Muscle layer of duodenum (tissue), 2 donors: ENCODE results near the gene TM2D1.

ENCODE experiments used
- H3K27ac ChIP-seq: one replicate; pipeline ENCODE4 v1.7.0; 2013; ENCODE audit warnings: mild to moderate bottlenecking, low read length
- H3K27me3 ChIP-seq: one replicate; pipeline ENCODE4 v1.7.0; 2013; ENCODE audit warnings: low read depth, mild to moderate bottlenecking, control low read depth, low read length
- H3K36me3 ChIP-seq, 2 donors: one replicate each; pipeline ENCODE4 v1.7.0; 2013; ENCODE audit warnings: low read length in 2 of 2, control low read depth in 1 of 2, mild to moderate bottlenecking in 1 of 2; ENCODE audit not compliant: insufficient read depth in 2 of 2, control insufficient read depth in 1 of 2
- H3K4me1 ChIP-seq, 2 donors: one replicate each; pipeline ENCODE4 v1.7.0; 2013; ENCODE audit warnings: low read length in 2 of 2, mild to moderate bottlenecking in 2 of 2, control low read depth in 1 of 2, moderate library complexity in 1 of 2; ENCODE audit not compliant: insufficient read depth in 2 of 2, control insufficient read depth in 1 of 2
- H3K4me3 ChIP-seq, 2 donors: one replicate each; pipeline ENCODE4 v1.7.0; 2013; ENCODE audit warnings: low read length in 2 of 2, low read depth in 1 of 2, mild to moderate bottlenecking in 1 of 2
- H3K9me3 ChIP-seq, 2 donors: one replicate each; pipeline ENCODE4 v1.7.0; 2013; ENCODE audit warnings: low read length in 2 of 2, control low read depth in 1 of 2, mild to moderate bottlenecking in 1 of 2; ENCODE audit not compliant: control insufficient read depth in 1 of 2
- donor health status: healthy.

Gene TM2D1

DNA sequence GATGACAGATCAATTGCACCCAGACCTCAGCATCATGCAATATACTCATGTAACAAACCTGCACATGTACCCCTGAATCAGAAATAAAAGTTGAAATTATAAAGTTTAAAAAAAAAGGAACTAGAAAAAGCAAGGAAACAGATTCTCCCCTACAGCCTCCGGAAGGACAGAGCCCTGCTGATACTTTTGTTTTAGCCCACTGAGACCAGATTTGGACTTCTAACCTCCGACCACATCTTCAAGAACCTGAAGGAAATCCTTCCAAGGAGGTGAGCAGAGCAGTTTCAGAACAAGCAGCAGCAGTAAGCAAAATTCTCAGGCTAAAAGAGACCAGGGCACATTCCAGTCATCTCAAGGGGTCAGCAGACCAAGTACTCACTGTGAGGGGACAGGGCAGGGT, 54.5 kb downstream of the TM2D1 start:
- H3K9me3 ChIP-seq: no peaks in the 10 kb centered on the region
- no peak overlapping the region for H3K4me3 ChIP-seq
- H3K27me3 ChIP-seq: no peaks in the 10 kb centered on the region
- H3K4me1 ChIP-seq: no peaks in the 10 kb centered on the region
- no peaks in the 10 kb centered on the region for H3K36me3 ChIP-seq
- H3K27ac ChIP-seq: no peak overlapping the region

DNA sequence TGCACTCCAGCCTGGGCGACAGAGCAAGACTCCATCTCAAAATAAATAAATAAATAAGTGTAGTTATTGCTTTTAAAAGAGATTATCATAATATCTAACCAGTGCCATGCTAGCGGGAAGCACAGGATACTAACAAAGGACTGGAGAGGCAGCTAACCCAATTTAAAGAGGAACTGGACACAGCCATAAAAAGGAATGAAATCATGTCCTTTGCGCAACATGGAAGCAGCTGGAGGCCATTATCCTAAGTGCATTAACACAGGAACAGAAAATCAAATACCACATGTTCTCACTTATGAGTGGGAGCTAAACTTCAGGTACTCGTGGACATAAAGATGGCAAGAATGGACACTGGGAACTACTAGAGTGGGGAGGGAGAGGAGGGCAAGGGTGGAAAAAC, 54.9 kb downstream of the TM2D1 start:
- no peaks in the 10 kb centered on the region for H3K4me1 ChIP-seq
- H3K36me3 ChIP-seq: no peaks in the 10 kb centered on the region
- H3K9me3 ChIP-seq: no peaks in the 10 kb centered on the region
- H3K4me3 ChIP-seq: no peak overlapping the region
- H3K27me3 ChIP-seq: no peaks in the 10 kb centered on the region
- H3K27ac ChIP-seq: no peak overlapping the region

DNA sequence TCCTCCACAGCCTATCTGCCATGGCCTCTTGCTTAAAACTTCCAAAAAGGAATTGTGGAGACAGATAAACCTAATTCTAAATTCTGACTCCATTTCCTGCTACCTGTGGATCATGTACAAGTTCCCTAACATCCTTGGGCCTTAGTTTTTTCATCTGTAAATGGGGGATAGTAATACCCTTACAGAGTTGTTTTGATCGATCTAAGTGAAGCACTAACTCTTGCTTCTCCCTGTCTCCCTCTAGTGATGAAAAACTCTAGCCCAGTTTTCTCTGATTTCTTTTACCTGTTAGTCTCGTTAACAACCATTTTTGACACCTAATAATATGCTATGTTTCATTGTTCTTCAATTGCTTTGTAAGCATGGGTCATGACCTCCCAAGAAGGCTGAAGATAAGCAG, 65.9 kb downstream of the TM2D1 start:
- Histone ChIP-seq H3K4me3 (no peak overlapping the region), H3K36me3 (no peaks in the 10 kb centered on the region)

DNA sequence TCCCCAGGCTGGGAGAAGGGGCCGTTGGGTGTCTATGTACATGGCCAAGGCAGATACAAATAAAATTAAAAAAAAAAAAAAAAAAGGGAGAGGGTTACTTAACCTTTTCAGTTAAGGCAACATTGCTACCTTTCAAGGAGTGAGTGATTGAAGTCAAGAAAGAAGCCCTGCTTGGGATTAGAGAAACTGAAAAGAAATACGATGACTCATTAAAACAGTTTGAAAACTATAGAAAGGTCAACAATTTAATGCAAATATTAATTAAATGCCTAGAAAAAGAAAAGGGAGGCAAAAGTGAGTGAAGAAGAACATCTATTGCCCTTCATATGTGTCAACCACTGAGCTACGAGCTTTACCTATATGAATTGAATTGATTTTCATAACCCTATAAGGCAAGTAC, 69.5 kb downstream of the TM2D1 start:
- H3K4me1 ChIP-seq: no peaks in the 10 kb centered on the region
- no peaks in the 10 kb centered on the region for H3K27me3 ChIP-seq
- H3K4me3 ChIP-seq: no peak overlapping the region
- H3K36me3 ChIP-seq: no peaks in the 10 kb centered on the region
- H3K9me3 ChIP-seq: no peaks in the 10 kb centered on the region
- no peak overlapping the region for H3K27ac ChIP-seq

More for the DNA sequence above, 65.9 kb downstream of the TM2D1 start:
- Histone ChIP-seq H3K9me3 (no peaks in the 10 kb centered on the region), H3K27me3 (no peaks in the 10 kb centered on the region), H3K27ac (no peak overlapping the region), H3K4me1 (no peaks in the 10 kb centered on the region)

DNA sequence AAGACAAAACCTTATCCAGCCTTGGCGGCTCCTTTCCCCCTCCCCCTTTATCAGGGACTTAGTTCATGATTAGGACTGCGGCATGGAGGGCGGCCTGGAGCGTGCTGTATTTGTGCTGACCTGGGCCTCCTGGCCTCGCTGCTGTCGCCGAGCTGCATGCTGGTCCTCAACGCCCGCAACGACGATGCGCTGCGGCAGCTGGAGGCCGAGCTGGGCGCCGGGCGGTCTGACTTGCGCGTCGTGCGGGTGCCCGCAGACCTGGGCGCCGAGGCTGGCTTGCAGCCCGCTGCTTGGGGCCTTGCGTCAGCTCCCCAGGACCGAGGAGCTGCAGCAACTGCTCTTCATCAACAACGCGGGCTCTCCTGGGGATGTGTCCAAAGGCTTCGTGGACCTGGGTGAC, 70.9 kb downstream of the TM2D1 start:
- H3K4me1 ChIP-seq: no peaks in the 10 kb centered on the region
- H3K4me3 ChIP-seq: no peak overlapping the region
- no peaks in the 10 kb centered on the region for H3K27me3 ChIP-seq
- no peak overlapping the region for H3K27ac ChIP-seq
- H3K9me3 ChIP-seq: no peaks in the 10 kb centered on the region
- H3K36me3 ChIP-seq: no peaks in the 10 kb centered on the region

DNA sequence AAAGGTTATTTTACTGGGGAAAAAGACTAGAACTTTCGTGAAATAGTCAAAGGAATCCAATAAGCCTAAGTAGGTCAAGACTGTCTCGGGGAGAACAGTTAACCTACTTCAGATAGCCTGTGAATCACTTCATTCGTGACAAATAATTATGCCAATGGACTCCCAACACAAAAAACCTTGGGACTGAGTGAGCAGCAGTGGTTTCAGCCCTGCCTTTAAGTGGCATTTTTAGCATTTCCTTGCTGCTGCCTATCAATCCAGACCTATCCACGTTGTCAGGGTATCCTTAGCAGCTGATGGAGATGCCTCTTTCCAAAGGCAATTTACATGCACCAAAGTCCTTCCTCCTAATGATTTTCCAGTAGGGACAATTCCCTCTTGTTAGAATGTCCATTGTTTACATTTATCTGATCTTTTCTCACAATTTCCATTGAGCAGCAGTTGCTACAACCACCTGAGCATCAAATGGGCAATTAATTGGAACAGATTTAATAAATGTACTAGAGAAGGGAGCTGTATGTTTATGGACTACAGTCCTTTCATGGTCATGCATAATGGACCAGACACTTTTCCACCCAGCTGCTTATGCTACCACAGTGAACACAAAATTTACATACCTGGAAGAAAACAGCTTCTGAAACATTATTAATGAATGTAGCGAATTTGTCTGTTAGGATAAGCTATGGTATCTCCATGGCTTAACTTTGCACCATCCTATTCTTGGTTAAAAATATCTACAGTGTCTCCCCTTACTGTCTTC, 75.8 kb downstream of the TM2D1 start:
- H3K27me3 ChIP-seq: no peaks in the 10 kb centered on the region
- no peaks in the 10 kb centered on the region for H3K4me1 ChIP-seq
- no peak overlapping the region for H3K27ac ChIP-seq
- H3K36me3 ChIP-seq: no peaks in the 10 kb centered on the region
- H3K4me3 ChIP-seq: no peak overlapping the region
- H3K9me3 ChIP-seq: no peaks in the 10 kb centered on the region

DNA sequence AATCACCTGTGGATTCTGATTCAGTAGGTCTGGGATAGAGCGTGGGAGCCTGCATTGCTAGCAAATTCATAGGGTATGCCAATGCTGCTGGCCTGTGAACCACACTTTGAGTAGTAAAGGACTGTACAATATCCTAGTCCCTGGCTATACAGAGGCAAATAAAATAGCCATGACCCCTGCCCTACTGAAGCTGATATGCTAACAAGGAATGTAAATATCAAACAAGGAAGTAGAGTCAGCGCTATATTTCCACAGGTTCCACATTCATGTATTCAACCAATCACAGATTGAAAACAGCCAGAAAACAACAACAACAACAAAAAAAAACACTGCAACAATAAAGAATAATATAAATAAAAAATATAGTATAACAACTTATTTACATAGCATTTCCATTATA, 77.8 kb downstream of the TM2D1 start:
- H3K4me3 ChIP-seq: no peak overlapping the region
- no peaks in the 10 kb centered on the region for H3K9me3 ChIP-seq
- H3K27me3 ChIP-seq: no peaks in the 10 kb centered on the region
- no peaks in the 10 kb centered on the region for H3K36me3 ChIP-seq
- H3K27ac ChIP-seq: no peak overlapping the region
- H3K4me1 ChIP-seq: peaks cover 0 to 6% of the 10 kb centered on the region in 2 donors

DNA sequence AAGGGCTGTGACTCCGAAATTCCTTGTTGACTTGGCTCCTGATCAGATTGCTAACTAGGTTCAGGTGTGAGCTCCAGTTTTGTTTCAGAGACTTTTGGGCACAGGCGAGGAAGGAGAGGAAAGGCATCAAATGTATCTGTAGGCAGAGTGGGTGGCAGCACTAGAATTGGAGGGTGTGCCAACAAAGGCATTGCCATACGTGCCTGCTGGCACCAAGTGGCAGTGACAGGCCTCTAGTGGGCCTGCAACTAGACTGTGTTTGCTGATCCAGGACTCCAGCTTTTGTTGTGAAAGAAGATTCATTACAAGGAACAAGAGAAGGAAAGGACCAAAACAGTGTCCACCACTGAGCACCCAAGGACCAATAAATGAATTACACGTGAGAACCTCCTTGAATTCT, 79.5 kb downstream of the TM2D1 start:
- peaks cover 0 to 14% of the 10 kb centered on the region in 2 donors for H3K4me1 ChIP-seq
- H3K36me3 ChIP-seq: no peaks in the 10 kb centered on the region
- H3K27me3 ChIP-seq: no peaks in the 10 kb centered on the region
- H3K9me3 ChIP-seq: no peaks in the 10 kb centered on the region
- no peak overlapping the region for H3K4me3 ChIP-seq
- no peak overlapping the region for H3K27ac ChIP-seq

DNA sequence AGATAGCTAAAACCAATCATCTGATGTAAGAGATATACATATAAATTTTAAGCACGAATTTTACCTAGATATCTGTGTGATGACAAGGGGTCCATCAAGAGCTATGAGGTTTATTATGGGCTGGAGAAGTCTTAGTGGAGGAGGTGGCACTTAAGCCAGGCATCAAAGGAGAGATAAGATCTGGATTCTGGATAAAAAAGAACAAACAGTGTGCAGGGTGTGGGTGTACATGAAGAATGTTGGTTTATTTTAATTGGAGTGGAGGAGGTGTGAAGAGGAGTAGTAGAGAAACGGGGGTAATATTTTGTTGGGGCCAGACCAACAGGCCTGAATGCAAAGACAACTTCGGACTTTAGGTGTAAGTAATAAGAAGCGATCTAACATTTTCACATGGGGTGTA, 80.6 kb downstream of the TM2D1 start:
- Histone ChIP-seq H3K9me3 (no peaks in the 10 kb centered on the region), H3K36me3 (no peaks in the 10 kb centered on the region), H3K27ac (no peak overlapping the region), H3K27me3 (no peaks in the 10 kb centered on the region), H3K4me1 (peaks cover 0 to 21% of the 10 kb centered on the region in 2 donors), H3K4me3 (no peak overlapping the region)

DNA sequence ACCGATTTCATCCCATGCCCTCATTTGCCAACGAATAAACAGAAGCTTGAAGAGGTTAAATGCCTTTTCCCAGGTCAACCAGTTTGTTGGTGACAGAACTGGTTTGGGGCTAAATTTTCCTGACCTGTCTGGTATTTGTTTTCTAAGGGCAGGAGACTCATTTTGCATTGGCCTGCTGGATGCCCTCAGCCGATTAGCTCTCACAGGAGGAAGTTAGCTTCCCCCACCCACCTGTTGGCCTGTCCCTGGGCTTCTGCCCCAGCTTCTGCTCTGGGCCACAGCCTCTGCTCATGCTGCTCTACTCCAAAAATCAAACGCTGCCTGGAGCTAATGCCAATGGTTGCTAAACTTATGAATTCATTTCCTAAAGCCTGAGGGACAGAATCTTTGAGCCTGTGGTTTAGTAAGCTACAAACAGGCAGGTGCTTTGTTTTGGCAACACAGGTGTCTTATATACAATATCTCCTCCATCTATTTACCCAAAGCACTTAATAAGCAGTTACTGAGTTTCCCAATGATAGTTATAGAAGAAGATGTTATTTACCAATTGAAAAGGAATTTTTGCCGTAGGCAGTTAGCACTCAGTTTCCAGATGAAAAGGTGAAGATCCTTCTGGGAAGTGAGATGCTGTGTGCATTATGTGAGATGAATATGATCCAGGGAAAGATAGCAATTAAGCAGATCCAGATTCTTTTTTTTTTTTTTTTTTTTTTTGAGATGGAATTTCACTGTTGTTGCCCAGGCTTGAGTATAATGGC, 82.3 kb downstream of the TM2D1 start:
- Histone ChIP-seq H3K9me3 (no peaks in the 10 kb centered on the region), H3K27ac (no peak overlapping the region), H3K36me3 (no peaks in the 10 kb centered on the region), H3K27me3 (no peaks in the 10 kb centered on the region), H3K4me3 (no peak overlapping the region), H3K4me1 (peaks cover 0 to 27% of the 10 kb centered on the region in 2 donors)

DNA sequence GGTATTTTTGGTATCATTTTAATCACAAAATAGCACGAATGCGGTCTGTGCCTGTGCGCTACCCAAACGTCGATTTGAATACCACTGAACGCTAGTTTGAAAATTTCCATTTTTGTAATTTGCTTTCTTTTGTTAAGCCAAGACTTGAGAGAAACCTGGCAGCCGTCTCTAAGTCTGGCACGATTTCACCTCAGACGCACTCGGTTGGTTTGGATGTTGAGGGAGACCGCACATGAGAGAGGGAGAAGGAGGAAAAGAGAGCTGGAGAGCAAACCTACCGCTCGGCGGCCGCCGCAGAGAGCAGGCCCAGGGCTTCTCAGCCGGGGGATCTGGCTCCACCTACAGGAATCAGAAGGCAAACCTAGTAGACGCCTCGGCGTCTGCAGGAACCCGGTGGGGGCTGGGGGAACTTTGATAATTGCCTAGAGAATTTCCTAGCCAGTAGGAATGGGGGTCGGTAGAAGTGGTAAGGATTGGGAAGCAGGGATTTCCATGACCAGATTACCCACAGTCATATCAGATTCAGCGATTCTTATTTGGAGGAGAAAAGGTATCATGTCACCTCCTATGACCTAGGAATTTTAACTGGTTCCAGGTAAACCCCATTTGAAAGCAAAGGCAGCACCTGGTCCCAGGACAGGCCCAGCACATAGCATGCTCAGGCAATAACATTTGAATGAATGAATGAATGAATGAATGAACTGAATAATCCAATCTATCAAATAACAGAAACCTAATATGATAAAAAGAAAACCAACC, 83.2 kb downstream of the TM2D1 start:
- H3K36me3 ChIP-seq: no peaks in the 10 kb centered on the region
- no peaks in the 10 kb centered on the region for H3K9me3 ChIP-seq
- peaks cover 0 to 27% of the 10 kb centered on the region in 2 donors for H3K4me1 ChIP-seq
- H3K4me3 ChIP-seq: peak overlapping the region; percentile 12 to 47
- H3K27ac ChIP-seq: peak overlapping the region; percentile 74
- H3K27me3 ChIP-seq: no peaks in the 10 kb centered on the region
